ENCODE measurements around the gene PPP1R9A. TPM values are rescaled to one million over a fixed set of nuclear protein-coding genes. Genes with fewer than 3 reads are reported as not detected.

PPP1R9A gene
- polyA plus RNA-seq, 3 donors: not detected

GRCh38 chr7:95253986-95254385, 346.6 kb downstream of the PPP1R9A start:
- intact Hi-C loops (cut with micrococcal nuclease): no loop called here
- no peak overlapping the region for H3K27ac Mint-ChIP-seq
- H3K9me3 Mint-ChIP-seq: peaks cover 0 to 3% (median 0%) of the 10 kb centered on the region in 7 donors
- no peak overlapping the region for H3K4me2 ChIP-seq (replicated peaks; ENCODE audit: extremely low read depth, low read length, poor library complexity, severe bottlenecking)
- H3K4me3 ChIP-seq (replicated peaks in 1 of 3; ENCODE audit: low read depth in 2 of 3, low read length in 3 of 3): no peak overlapping the region
- TF ChIP-seq CTCF (IDR thresholded peaks at IDR 0.05): no peak
- H3K27ac ChIP-seq (ENCODE audit: low read depth in 1 of 2, low read length in 2 of 2): no peak overlapping the region
- peaks cover 0 to 2% (median 0%) of the 10 kb centered on the region in 3 donors for H3K27me3 Mint-ChIP-seq (ENCODE audit: low read depth in 3 of 3)
- no peaks in the 10 kb centered on the region for H3K9me3 ChIP-seq (replicated peaks in 1 of 2; ENCODE audit: control insufficient read depth in 1 of 2, insufficient read depth in 1 of 2, low read length in 2 of 2)
- no peaks in the 10 kb centered on the region for H3K4me1 ChIP-seq (ENCODE audit: control insufficient read depth in 1 of 2, insufficient read depth in 2 of 2, low read length in 2 of 2)
- WGBS (ENCODE audit: insufficient coverage): 100% methylated on average over 1 of the region's 1 CpG
- H3K27me3 ChIP-seq (ENCODE audit: control insufficient read depth in 2 of 2, insufficient read depth in 2 of 2, low read length in 2 of 2): no peaks in the 10 kb centered on the region
- no peaks in the 10 kb centered on the region for H3K36me3 ChIP-seq (replicated peaks in 1 of 2; ENCODE audit: control insufficient read depth in 1 of 2, insufficient read depth in 2 of 2, low read length in 2 of 2)
- H3K79me2 ChIP-seq (ENCODE audit: insufficient read depth, low read length): no peaks in the 10 kb centered on the region
- no peaks in the 10 kb centered on the region for H4K20me1 ChIP-seq (ENCODE audit: insufficient read depth, low read length)
- H3K9ac ChIP-seq (ENCODE audit: insufficient read depth, low read length, poor library complexity, severe bottlenecking): no peak overlapping the region
- DNase-seq: no peak
- H3K4me1 Mint-ChIP-seq: no peaks in the 10 kb centered on the region
- H3K36me3 Mint-ChIP-seq: no peaks in the 10 kb centered on the region
- H3K4me3 Mint-ChIP-seq: no peak overlapping the region
- no peak overlapping the region for H2AFZ ChIP-seq (ENCODE audit: insufficient read depth, low read depth, low read length, poor library complexity, severe bottlenecking)

- Mint-ChIP-seq H3K4me3 (no peak overlapping the region), H3K36me3 (no peaks in the 10 kb centered on the region), H3K27ac (no peak overlapping the region), H3K4me1 (no peaks in the 10 kb centered on the region), H3K9me3 (peaks cover 0 to 3% (median 0%) of the 10 kb centered on the region in 7 donors), H3K27me3 (ENCODE audit: low read depth in 3 of 3) (peaks cover 0 to 2% (median 0%) of the 10 kb centered on the region in 3 donors)
- Histone ChIP-seq H3K4me3 (replicated peaks in 1 of 3; ENCODE audit: low read depth in 2 of 3, low read length in 3 of 3) (no peak overlapping the region), H3K9me3 (replicated peaks in 1 of 2; ENCODE audit: control insufficient read depth in 1 of 2, insufficient read depth in 1 of 2, low read length in 2 of 2) (no peaks in the 10 kb centered on the region), H3K79me2 (ENCODE audit: insufficient read depth, low read length) (no peaks in the 10 kb centered on the region), H3K9ac (ENCODE audit: insufficient read depth, low read length, poor library complexity, severe bottlenecking) (no peak overlapping the region), H3K4me2 (replicated peaks; ENCODE audit: extremely low read depth, low read length, poor library complexity, severe bottlenecking) (no peak overlapping the region), H3K36me3 (replicated peaks in 1 of 2; ENCODE audit: control insufficient read depth in 1 of 2, insufficient read depth in 2 of 2, low read length in 2 of 2) (no peaks in the 10 kb centered on the region), H4K20me1 (ENCODE audit: insufficient read depth, low read length) (no peaks in the 10 kb centered on the region), H2AFZ (ENCODE audit: insufficient read depth, low read depth, low read length, poor library complexity, severe bottlenecking) (no peak overlapping the region), H3K27me3 (ENCODE audit: control insufficient read depth in 2 of 2, insufficient read depth in 2 of 2, low read length in 2 of 2) (no peaks in the 10 kb centered on the region), H3K27ac (ENCODE audit: low read depth in 1 of 2, low read length in 2 of 2) (no peak overlapping the region), H3K4me1 (ENCODE audit: control insufficient read depth in 1 of 2, insufficient read depth in 2 of 2, low read length in 2 of 2) (no peaks in the 10 kb centered on the region)
- TF ChIP-seq CTCF (IDR thresholded peaks at IDR 0.05): no peak
- no peak for DNase-seq
- intact Hi-C loops (cut with micrococcal nuclease): no loop called here
These were observed 348.3 kb downstream of the PPP1R9A start for GRCh38 chr7:95255691-95256090.
